Panc1 (cell line): Measurements from ENCODE around the gene CLCC1.

ENCODE experiments used
- CTCF ChIP-seq: fragments of 450-650 bp; IDR thresholded peaks from 2 replicates; pipeline ENCODE4 v1.5.1; 2017; ENCODE audit warnings: mild to moderate bottlenecking
- POLR2AphosphoS5 ChIP-seq: IDR thresholded peaks from 2 replicates; pipeline ENCODE4 v1.6.1; 2012; ENCODE audit warnings: mild to moderate bottlenecking, low read depth, low read length, moderate library complexity
- SIN3A ChIP-seq: IDR thresholded peaks from 2 replicates; pipeline ENCODE4 v1.6.1; 2012; ENCODE audit warnings: low read depth, mild to moderate bottlenecking, low read length, moderate library complexity, borderline replicate concordance; ENCODE audit not compliant: insufficient read depth
- TCF7L2 ChIP-seq: IDR thresholded peaks from 2 replicates; pipeline ENCODE4 v1.6.1; 2011; ENCODE audit warnings: mild to moderate bottlenecking, low read depth, low read length, inconsistent platforms

GRCh38 chr1:108949044-108949443 is 14.2 kb downstream of the CLCC1 start:
- TF ChIP-seq CTCF (no peak), POLR2AphosphoS5 (no peak), SIN3A (no peak), TCF7L2 (no peak)
